ENCODE results near the gene MYT1.
"Not testable (repeated sequence)": the region's sequence is repeated elsewhere in the genome, so short reads cannot be mapped to it uniquely, and the experiment has no call there.

Gene MYT1

GRCh38 chr20:64171211-64171610 lies 7.0 kb downstream of the MYT1 start:
- DNase-seq = no peak

- no peak for DNase-seq
Observed at GRCh38 chr20:64173116-64173515, 8.9 kb downstream of the MYT1 start.

GRCh38 chr20:64176551-64176950 lies 12.3 kb downstream of the MYT1 start:
- DNase-seq = no peak

- DNase-seq = no peak
Observed at GRCh38 chr20:64176971-64177370, 12.7 kb downstream of the MYT1 start.

GRCh38 chr20:64177384-64177783 lies 13.1 kb downstream of the MYT1 start:
- no peak for DNase-seq

GRCh38 chr20:64177787-64178186 lies 13.5 kb downstream of the MYT1 start:
- DNase-seq = no peak

GRCh38 chr20:64178925-64179324 lies 14.7 kb downstream of the MYT1 start:
- not testable (repeated sequence) for DNase-seq

- DNase-seq = no peak
Observed at GRCh38 chr20:64179805-64180204, 15.6 kb downstream of the MYT1 start.

- DNase-seq = no peak
Observed at GRCh38 chr20:64180673-64181072, 16.4 kb downstream of the MYT1 start.

- no peak for DNase-seq
Observed at GRCh38 chr20:64181391-64181790, 17.1 kb downstream of the MYT1 start.

GRCh38 chr20:64182146-64182865 lies 18.1 kb downstream of the MYT1 start:
- DNase-seq = no peak

GRCh38 chr20:64183313-64183712 lies 19.1 kb downstream of the MYT1 start:
- no peak for DNase-seq

- DNase-seq = no peak
Observed at GRCh38 chr20:64184795-64185194, 20.5 kb downstream of the MYT1 start.

- DNase-seq = no peak
Observed at GRCh38 chr20:64185276-64185900, 21.1 kb downstream of the MYT1 start.

GRCh38 chr20:64186071-64186598 lies 21.9 kb downstream of the MYT1 start:
- DNase-seq = no peak

GRCh38 chr20:64187213-64187612 lies 23.0 kb downstream of the MYT1 start:
- not testable (repeated sequence) for DNase-seq

- no peak for DNase-seq
Observed at GRCh38 chr20:64188091-64188490, 23.8 kb downstream of the MYT1 start.

- no peak for DNase-seq
Observed at GRCh38 chr20:64188682-64189529, 24.7 kb downstream of the MYT1 start.

GRCh38 chr20:64189530-64189966 lies 25.3 kb downstream of the MYT1 start:
- DNase-seq = no peak

GRCh38 chr20:64189986-64190385 lies 25.7 kb downstream of the MYT1 start:
- DNase-seq = no peak

GRCh38 chr20:64191002-64191401 lies 26.8 kb downstream of the MYT1 start:
- no peak for DNase-seq

- DNase-seq = no peak
Observed at GRCh38 chr20:64192406-64192805, 28.2 kb downstream of the MYT1 start.

GRCh38 chr20:64193058-64193457 lies 28.8 kb downstream of the MYT1 start:
- DNase-seq = no peak

All from AML-193 (cell line).